Retinal pigment epithelial cell (primary cell): ENCODE results near the gene CCDC28B.

Source experiments
- DNase-seq: peaks from one replicate; pipeline ENCODE4 v3.0.0-alpha.2; 2010; ENCODE audit warnings: low read depth
- H3K4me3 ChIP-seq: 2 replicates; pipeline ENCODE4 v1.5.1; 2011; ENCODE audit warnings: mild to moderate bottlenecking, low read length, control low read depth, moderate library complexity
- CTCF ChIP-seq: conservative IDR thresholded peaks from 2 replicates; pipeline ENCODE4 v1.5.1; 2011; ENCODE audit warnings: low read depth, low read length, control low read depth, inconsistent platforms

Gene CCDC28B

GRCh38 chr1:32247452-32247851 lies 47.1 kb downstream of the CCDC28B start:
- no peak overlapping the region for H3K4me3 ChIP-seq
- no peak for TF ChIP-seq CTCF
- no peak for DNase-seq

GRCh38 chr1:32247983-32248889 lies 47.8 kb downstream of the CCDC28B start:
- H3K4me3 ChIP-seq, result peak overlapping the region; percentile 22
- TF ChIP-seq CTCF, result peak; percentile 84
- DNase-seq, result no peak

- DNase-seq, result no peak
- no peak overlapping the region for H3K4me3 ChIP-seq
- TF ChIP-seq CTCF, result no peak
These were observed 49.6 kb downstream of the CCDC28B start for GRCh38 chr1:32249831-32250525.

- DNase-seq, result no peak
- no peak within 1 kb of the TSS for H3K4me3 ChIP-seq
- TF ChIP-seq CTCF, result no peak
These were observed 50.7 kb downstream of the CCDC28B start, which contains the start of gene LCK for GRCh38 chr1:32250893-32251716. Gene LCK (plus strand): TSS chr1:32251265. CDS start chr1:32274330, 23,065 bp downstream.
